ENCODE data around the gene BEND3. TPM values are rescaled to one million over a fixed set of nuclear protein-coding genes. Genes with fewer than 3 reads are reported as not detected.

Gene BEND3
- total RNA-seq, 1 donor from 2014 or later, result 4.4 TPM

- H3K4me2 ChIP-seq (ENCODE audit: low read length), result peak overlapping the region; percentile 62
- H3K27ac ChIP-seq (ENCODE audit: low read depth, low read length), result no peak overlapping the region
- no peaks in the 10 kb centered on the region for H3K36me3 ChIP-seq (ENCODE audit: insufficient read depth, low read length)
- H3K4me1 ChIP-seq (ENCODE audit: insufficient read depth, low read length), result peaks cover 25% of the 10 kb centered on the region
- DNase-seq (ENCODE audit: low read depth), result peak; percentile 83
- Mint-ChIP-seq H3K9me3 (ENCODE audit: unreplicated experiment) (no peaks in the 10 kb centered on the region), H3K27me3 (ENCODE audit: low read depth, unreplicated experiment) (peaks cover 18% of the 10 kb centered on the region), H3K36me3 (ENCODE audit: low read depth, unreplicated experiment) (peaks cover 12% of the 10 kb centered on the region), H3K27ac (ENCODE audit: unreplicated experiment) (no peak overlapping the region), H3K4me3 (ENCODE audit: unreplicated experiment) (peak overlapping the region; percentile 3), H3K4me1 (ENCODE audit: low read depth, unreplicated experiment) (peaks cover 18% of the 10 kb centered on the region)
- H3K27me3 ChIP-seq (ENCODE audit: insufficient read depth, low read length), result no peaks in the 10 kb centered on the region
- H3K9me3 ChIP-seq (ENCODE audit: insufficient read depth, low read depth, low read length), result no peaks in the 10 kb centered on the region
- no peak overlapping the region for H3K9ac ChIP-seq (ENCODE audit: low read length)
- TF ChIP-seq CTCF (IDR thresholded peaks at IDR 0.05; ENCODE audit: insufficient read depth, low read depth, low read length), result no peak
- TF ChIP-seq EZH2 (IDR thresholded peaks at IDR 0.05; ENCODE audit: insufficient read depth, low read length), result no peak
- H4K20me1 ChIP-seq (ENCODE audit: insufficient read depth, low read length), result peaks cover 3% of the 10 kb centered on the region
- FAIRE-seq, result peak; percentile 37
- H3K4me3 ChIP-seq (ENCODE audit: insufficient read depth, low read depth, low read length), result no peak overlapping the region
- H3K79me2 ChIP-seq (ENCODE audit: insufficient read depth, low read length), result no peaks in the 10 kb centered on the region
- no peak overlapping the region for H2AFZ ChIP-seq (ENCODE audit: low read depth, low read length)
Measured at GRCh38 chr6:107064579-107065065, 50.7 kb downstream of the BEND3 start.

- Mint-ChIP-seq H3K36me3 (ENCODE audit: low read depth, unreplicated experiment) (peaks cover 6% of the 10 kb centered on the region), H3K27me3 (ENCODE audit: low read depth, unreplicated experiment) (peaks cover 25% of the 10 kb centered on the region), H3K4me1 (ENCODE audit: low read depth, unreplicated experiment) (peaks cover 18% of the 10 kb centered on the region), H3K27ac (ENCODE audit: unreplicated experiment) (no peak overlapping the region), H3K4me3 (ENCODE audit: unreplicated experiment) (no peak overlapping the region), H3K9me3 (ENCODE audit: unreplicated experiment) (no peaks in the 10 kb centered on the region)
- no peak for DNase-seq (ENCODE audit: low read depth)
- Histone ChIP-seq H3K27ac (ENCODE audit: low read depth, low read length) (no peak overlapping the region), H3K9me3 (ENCODE audit: insufficient read depth, low read depth, low read length) (no peaks in the 10 kb centered on the region), H3K4me1 (ENCODE audit: insufficient read depth, low read length) (peaks cover 24% of the 10 kb centered on the region), H3K79me2 (ENCODE audit: insufficient read depth, low read length) (no peaks in the 10 kb centered on the region), H3K4me2 (ENCODE audit: low read length) (no peak overlapping the region), H3K4me3 (ENCODE audit: insufficient read depth, low read depth, low read length) (no peak overlapping the region), H3K27me3 (ENCODE audit: insufficient read depth, low read length) (no peaks in the 10 kb centered on the region), H3K36me3 (ENCODE audit: insufficient read depth, low read length) (no peaks in the 10 kb centered on the region), H3K9ac (ENCODE audit: low read length) (no peak overlapping the region), H4K20me1 (ENCODE audit: insufficient read depth, low read length) (peaks cover 3% of the 10 kb centered on the region), H2AFZ (ENCODE audit: low read depth, low read length) (no peak overlapping the region)
- TF ChIP-seq EZH2 (IDR thresholded peaks at IDR 0.05; ENCODE audit: insufficient read depth, low read length), result no peak
- TF ChIP-seq CTCF (IDR thresholded peaks at IDR 0.05; ENCODE audit: insufficient read depth, low read depth, low read length), result no peak
- no peak for FAIRE-seq
Measured at GRCh38 chr6:107062691-107063090, 52.6 kb downstream of the BEND3 start.

- H3K9me3 Mint-ChIP-seq (ENCODE audit: unreplicated experiment), result peaks cover 3% of the 10 kb centered on the region
- no peak overlapping the region for H3K27ac ChIP-seq (ENCODE audit: low read depth, low read length)
- H3K27ac Mint-ChIP-seq (ENCODE audit: unreplicated experiment), result no peak overlapping the region
- peaks cover 18% of the 10 kb centered on the region for H3K4me1 Mint-ChIP-seq (ENCODE audit: low read depth, unreplicated experiment)
- no peaks in the 10 kb centered on the region for H3K9me3 ChIP-seq (ENCODE audit: insufficient read depth, low read depth, low read length)
- FAIRE-seq (no peak), DNase-seq (ENCODE audit: low read depth) (no peak)
- no peaks in the 10 kb centered on the region for H4K20me1 ChIP-seq (ENCODE audit: insufficient read depth, low read length)
- TF ChIP-seq CTCF (IDR thresholded peaks at IDR 0.05; ENCODE audit: insufficient read depth, low read depth, low read length) (no peak), EZH2 (IDR thresholded peaks at IDR 0.05; ENCODE audit: insufficient read depth, low read length) (no peak)
- no peak overlapping the region for H3K4me3 ChIP-seq (ENCODE audit: insufficient read depth, low read depth, low read length)
- H3K4me3 Mint-ChIP-seq (ENCODE audit: unreplicated experiment), result no peak overlapping the region
- H3K36me3 ChIP-seq (ENCODE audit: insufficient read depth, low read length), result no peaks in the 10 kb centered on the region
- H3K27me3 Mint-ChIP-seq (ENCODE audit: low read depth, unreplicated experiment), result peaks cover 28% of the 10 kb centered on the region
- peaks cover 20% of the 10 kb centered on the region for H3K4me1 ChIP-seq (ENCODE audit: insufficient read depth, low read length)
- H2AFZ ChIP-seq (ENCODE audit: low read depth, low read length), result no peak overlapping the region
- H3K79me2 ChIP-seq (ENCODE audit: insufficient read depth, low read length), result no peaks in the 10 kb centered on the region
- no peaks in the 10 kb centered on the region for H3K27me3 ChIP-seq (ENCODE audit: insufficient read depth, low read length)
- peak overlapping the region; percentile 20 for H3K4me2 ChIP-seq (ENCODE audit: low read length)
- H3K36me3 Mint-ChIP-seq (ENCODE audit: low read depth, unreplicated experiment), result no peaks in the 10 kb centered on the region
- no peak overlapping the region for H3K9ac ChIP-seq (ENCODE audit: low read length)
Measured at GRCh38 chr6:107061125-107062020, 53.9 kb downstream of the BEND3 start.
